ENCODE results near the gene UBASH3B. TPM values are rescaled to one million over a fixed set of nuclear protein-coding genes. Genes with fewer than 3 reads are reported as not detected.

UBASH3B gene
- total and polyA plus RNA-seq, 2 donors (not counting 1 experiment from before 2014, with no cell fraction given), result 13.1 to 44.4 TPM

DNA sequence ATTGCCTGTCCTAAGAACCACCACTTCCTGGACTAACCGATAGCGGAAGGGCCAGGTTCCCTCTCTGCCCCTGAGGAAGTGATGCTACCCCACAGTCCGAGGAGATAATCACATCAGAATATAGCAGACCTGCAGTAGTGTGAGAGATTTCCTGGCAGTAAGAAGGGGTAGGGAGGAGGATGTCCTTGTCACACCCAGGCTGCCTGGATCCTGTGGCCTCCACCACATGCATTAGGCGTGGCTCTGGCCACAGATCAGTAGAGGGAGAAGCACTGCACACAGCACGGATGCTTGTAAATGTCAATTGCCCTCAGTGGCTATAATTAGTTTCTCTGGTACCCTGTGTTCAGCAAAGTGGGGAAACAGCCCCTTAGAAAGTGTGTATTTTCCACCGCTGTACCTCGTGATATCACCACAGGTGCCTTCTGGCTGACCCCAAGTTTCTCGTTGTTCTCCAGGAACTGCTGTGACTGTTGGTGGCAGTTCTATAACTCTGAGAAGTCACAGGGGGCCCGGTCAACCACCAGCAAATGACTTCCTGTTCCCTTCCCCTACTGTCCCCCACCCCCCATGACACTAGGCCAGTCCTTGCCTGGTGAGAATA is 61.8 kb downstream of the UBASH3B start:
- Histone ChIP-seq H3K36me3 (ENCODE audit: control insufficient read depth, insufficient read depth, low read length) (no peaks in the 10 kb centered on the region), H3K9me3 (ENCODE audit: control insufficient read depth, insufficient read depth, low read depth, low read length) (no peaks in the 10 kb centered on the region), H3K4me1 (ENCODE audit: control insufficient read depth, extremely low read depth, insufficient read depth, low read length) (peaks cover 16% of the 10 kb centered on the region), H3K9ac (ENCODE audit: insufficient read depth, low read length) (no peak overlapping the region), H3K4me3 (replicated peaks in 1 of 4; ENCODE audit: control extremely low read depth in 1 of 4, insufficient read depth in 1 of 4, low read depth in 3 of 4, low read length in 4 of 4) (no peak overlapping the region), H3K27me3 (ENCODE audit: control insufficient read depth, insufficient read depth, low read length) (no peaks in the 10 kb centered on the region), H4K20me1 (ENCODE audit: control insufficient read depth, extremely low read depth, insufficient read depth, low read length) (no peaks in the 10 kb centered on the region), H3K27ac (ENCODE audit: insufficient read depth, low read length) (no peak overlapping the region), H3K4me2 (ENCODE audit: extremely low read depth, insufficient read depth, low read length) (no peak overlapping the region), H2AFZ (ENCODE audit: low read length) (no peak overlapping the region), H3K79me2 (ENCODE audit: control insufficient read depth, insufficient read depth, low read length) (no peaks in the 10 kb centered on the region)
- DNase-seq (ENCODE audit: low read depth in 2 of 2), result no peak
- TF ChIP-seq, protein P1, sequence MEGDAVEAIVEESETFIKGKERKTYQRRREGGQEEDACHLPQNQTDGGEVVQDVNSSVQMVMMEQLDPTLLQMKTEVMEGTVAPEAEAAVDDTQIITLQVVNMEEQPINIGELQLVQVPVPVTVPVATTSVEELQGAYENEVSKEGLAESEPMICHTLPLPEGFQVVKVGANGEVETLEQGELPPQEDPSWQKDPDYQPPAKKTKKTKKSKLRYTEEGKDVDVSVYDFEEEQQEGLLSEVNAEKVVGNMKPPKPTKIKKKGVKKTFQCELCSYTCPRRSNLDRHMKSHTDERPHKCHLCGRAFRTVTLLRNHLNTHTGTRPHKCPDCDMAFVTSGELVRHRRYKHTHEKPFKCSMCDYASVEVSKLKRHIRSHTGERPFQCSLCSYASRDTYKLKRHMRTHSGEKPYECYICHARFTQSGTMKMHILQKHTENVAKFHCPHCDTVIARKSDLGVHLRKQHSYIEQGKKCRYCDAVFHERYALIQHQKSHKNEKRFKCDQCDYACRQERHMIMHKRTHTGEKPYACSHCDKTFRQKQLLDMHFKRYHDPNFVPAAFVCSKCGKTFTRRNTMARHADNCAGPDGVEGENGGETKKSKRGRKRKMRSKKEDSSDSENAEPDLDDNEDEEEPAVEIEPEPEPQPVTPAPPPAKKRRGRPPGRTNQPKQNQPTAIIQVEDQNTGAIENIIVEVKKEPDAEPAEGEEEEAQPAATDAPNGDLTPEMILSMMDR (conservative IDR thresholded peaks at IDR 0.05 in 1 of 2, IDR thresholded peaks at IDR 0.05 in 1 of 2; ENCODE audit: low read depth in 1 of 2, low read length in 2 of 2), result no peak
- no peak for TF ChIP-seq EZH2 (IDR thresholded peaks at IDR 0.05; ENCODE audit: low read length, missing control alignments)

DNA sequence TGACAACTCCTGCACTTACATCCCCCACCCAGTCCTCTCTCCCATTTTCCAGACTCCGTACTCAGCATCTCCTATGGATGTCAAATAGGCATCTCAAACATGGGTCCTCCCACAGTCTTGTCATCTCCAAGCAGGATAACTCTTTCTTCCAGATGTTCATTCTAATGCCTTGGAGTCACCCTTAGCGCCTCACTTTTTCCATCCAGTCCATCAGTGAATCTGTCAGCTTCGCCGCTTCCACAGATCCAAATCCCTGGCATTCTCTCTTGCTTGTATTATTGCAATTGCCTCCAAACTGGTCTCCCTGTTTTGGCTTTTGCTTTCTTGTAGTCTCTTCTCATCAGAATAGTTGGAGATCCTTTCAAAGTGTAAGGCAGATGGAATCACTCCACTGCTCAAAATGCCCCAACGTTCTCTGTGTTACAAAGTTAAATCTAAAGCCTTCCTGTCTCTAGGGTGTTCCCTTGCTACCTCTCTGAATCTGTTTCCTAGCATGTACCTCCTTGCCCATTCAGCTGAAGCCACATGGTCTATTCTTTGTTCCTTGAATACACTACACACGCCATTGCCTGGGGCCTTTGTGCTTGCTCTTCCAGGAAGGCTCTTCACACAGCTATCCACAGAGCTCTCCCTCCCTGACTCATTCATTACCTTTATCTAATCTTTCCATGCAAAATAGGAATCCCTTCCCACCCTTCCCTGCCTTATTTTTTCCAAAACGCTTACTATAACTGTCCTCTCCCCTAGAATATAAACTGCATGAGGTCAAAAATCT is 64.8 kb downstream of the UBASH3B start:
- Histone ChIP-seq H3K27me3 (ENCODE audit: control insufficient read depth, insufficient read depth, low read length) (no peaks in the 10 kb centered on the region), H3K4me1 (ENCODE audit: control insufficient read depth, extremely low read depth, insufficient read depth, low read length) (peaks cover 33% of the 10 kb centered on the region), H3K4me3 (replicated peaks in 1 of 4; ENCODE audit: control extremely low read depth in 1 of 4, insufficient read depth in 1 of 4, low read depth in 3 of 4, low read length in 4 of 4) (no peak overlapping the region), H3K36me3 (ENCODE audit: control insufficient read depth, insufficient read depth, low read length) (no peaks in the 10 kb centered on the region), H3K9ac (ENCODE audit: insufficient read depth, low read length) (no peak overlapping the region), H3K79me2 (ENCODE audit: control insufficient read depth, insufficient read depth, low read length) (peaks cover 6% of the 10 kb centered on the region), H3K4me2 (ENCODE audit: extremely low read depth, insufficient read depth, low read length) (no peak overlapping the region), H3K9me3 (ENCODE audit: control insufficient read depth, insufficient read depth, low read depth, low read length) (no peaks in the 10 kb centered on the region), H3K27ac (ENCODE audit: insufficient read depth, low read length) (peak overlapping the region; percentile 78), H4K20me1 (ENCODE audit: control insufficient read depth, extremely low read depth, insufficient read depth, low read length) (no peaks in the 10 kb centered on the region), H2AFZ (ENCODE audit: low read length) (no peak overlapping the region)
- DNase-seq (ENCODE audit: low read depth in 2 of 2), result peak in 1 of 2 donors; percentile 67
- TF ChIP-seq, protein P1 (conservative IDR thresholded peaks at IDR 0.05 in 1 of 2, IDR thresholded peaks at IDR 0.05 in 1 of 2; ENCODE audit: low read depth in 1 of 2, low read length in 2 of 2), result no peak
- no peak for TF ChIP-seq EZH2 (IDR thresholded peaks at IDR 0.05; ENCODE audit: low read length, missing control alignments)

DNA sequence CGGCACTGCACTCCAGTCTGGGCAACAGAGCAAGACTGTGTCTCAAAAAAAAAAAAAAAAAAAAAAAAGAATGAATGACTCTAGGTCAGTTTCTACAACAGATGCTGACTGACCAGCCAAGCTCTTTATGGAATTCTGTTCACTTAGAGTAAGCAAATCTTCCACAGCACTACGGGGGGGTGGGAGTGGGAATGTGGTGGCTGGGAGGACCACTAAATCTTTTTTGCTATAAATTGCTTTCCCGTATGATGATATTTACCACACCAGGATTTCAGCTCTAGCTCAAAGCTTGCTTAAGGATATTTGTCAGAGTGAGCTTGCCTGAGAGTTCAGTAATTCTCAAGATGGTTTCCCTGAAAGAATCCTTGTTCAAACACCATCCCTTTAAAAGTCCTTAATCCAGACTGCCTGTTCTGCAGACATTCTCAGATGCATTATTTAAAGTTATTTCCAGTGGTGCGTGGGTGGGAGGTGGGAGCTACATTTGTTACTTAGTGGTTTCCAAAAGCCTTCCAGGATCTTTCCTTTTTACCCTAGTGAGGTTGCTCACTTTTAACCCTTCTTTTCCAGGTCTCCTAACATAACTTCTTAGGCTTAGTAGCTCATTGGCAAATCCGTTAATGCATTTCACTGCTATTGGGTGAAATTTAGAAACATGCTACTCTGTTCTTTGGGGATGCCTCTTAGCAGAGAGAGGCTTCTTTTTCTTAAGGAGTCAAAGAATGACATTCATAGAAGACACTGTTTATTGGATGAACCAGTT is 65.9 kb downstream of the UBASH3B start:
- H3K9me3 ChIP-seq (ENCODE audit: control insufficient read depth, insufficient read depth, low read depth, low read length), result no peaks in the 10 kb centered on the region
- peak; percentile 56 to 80 for DNase-seq (ENCODE audit: low read depth in 2 of 2)
- no peaks in the 10 kb centered on the region for H4K20me1 ChIP-seq (ENCODE audit: control insufficient read depth, extremely low read depth, insufficient read depth, low read length)
- no peaks in the 10 kb centered on the region for H3K27me3 ChIP-seq (ENCODE audit: control insufficient read depth, insufficient read depth, low read length)
- H3K36me3 ChIP-seq (ENCODE audit: control insufficient read depth, insufficient read depth, low read length), result no peaks in the 10 kb centered on the region
- peak overlapping the region; percentile 54 for H3K4me2 ChIP-seq (ENCODE audit: extremely low read depth, insufficient read depth, low read length)
- TF ChIP-seq EZH2 (IDR thresholded peaks at IDR 0.05; ENCODE audit: low read length, missing control alignments), result no peak
- TF ChIP-seq, protein P1 (conservative IDR thresholded peaks at IDR 0.05 in 1 of 2, IDR thresholded peaks at IDR 0.05 in 1 of 2; ENCODE audit: low read depth in 1 of 2, low read length in 2 of 2), result no peak
- no peak overlapping the region for H3K4me3 ChIP-seq (replicated peaks in 1 of 4; ENCODE audit: control extremely low read depth in 1 of 4, insufficient read depth in 1 of 4, low read depth in 3 of 4, low read length in 4 of 4)
- peak overlapping the region; percentile 78 for H3K27ac ChIP-seq (ENCODE audit: insufficient read depth, low read length)
- H3K4me1 ChIP-seq (ENCODE audit: control insufficient read depth, extremely low read depth, insufficient read depth, low read length), result peaks cover 30% of the 10 kb centered on the region
- H3K9ac ChIP-seq (ENCODE audit: insufficient read depth, low read length), result no peak overlapping the region
- H2AFZ ChIP-seq (ENCODE audit: low read length), result no peak overlapping the region
- peaks cover 7% of the 10 kb centered on the region for H3K79me2 ChIP-seq (ENCODE audit: control insufficient read depth, insufficient read depth, low read length)

Measured in fibroblast of lung (primary cell).